Panc1 (cell line): ENCODE measurements around the gene ERCC2. TPM values are rescaled to one million over a fixed set of nuclear protein-coding genes. Genes with fewer than 3 reads are reported as not detected.
A peak's percentile ranks its signal among the peaks of the same experiment; 100 is the strongest.

ENCODE experiments used
- ATAC-seq: fragments of 200-7000 bp; cut with Tn5 transposase; 2 replicates; pipeline ENCODE4 v1.9.1; 2020; ENCODE audit warnings: mild to moderate bottlenecking, moderate library complexity
- BruUV-seq: library from RNA; stranded (reverse); fragments of 400-500 nt; replicated peaks from 2 replicates; lab custom pipeline; 2021; lab: Mats Ljungman, UMichigan
- CTCF ChIA-PET: fragments of 300-600 bp; sonication (Branson Sonifier 250); formaldehyde crosslinking; loops from one replicate; lab custom pipeline; 2022; ENCODE audit warnings: antibody characterized with exemption; lab: Charles Lee
- POLR2A ChIA-PET: fragments of 300-600 bp; sonication (Branson Sonifier 250); formaldehyde crosslinking; loops from one replicate; lab custom pipeline; 2022; ENCODE audit warnings: antibody characterized with exemption; lab: Charles Lee
- DNase-seq: peaks from one replicate; pipeline ENCODE4 v3.0.0-alpha.2; 2010; ENCODE audit warnings: low read depth, low spot score
- H3K27ac ChIP-seq: 2 replicates; pipeline ENCODE4 v1.5.1; 2011; ENCODE audit warnings: mild to moderate bottlenecking, low read length, inconsistent platforms
- H3K27me3 ChIP-seq: fragments of 200-500 bp; sonication (Bioruptor generic); 2 replicates; pipeline ENCODE4 v1.6.0; 2014; ENCODE audit warnings: low read length, inconsistent platforms; ENCODE audit not compliant: control insufficient read depth, insufficient read depth
- H3K36me3 ChIP-seq: fragments of 200-500 bp; sonication (Bioruptor generic); 2 replicates; pipeline ENCODE4 v1.5.1; 2014; ENCODE audit warnings: inconsistent platforms, mild to moderate bottlenecking, low read length, moderate library complexity; ENCODE audit not compliant: control insufficient read depth, insufficient read depth
- H3K4me1 ChIP-seq: 2 replicates; pipeline ENCODE4 v1.5.1; 2011; ENCODE audit warnings: inconsistent platforms, mild to moderate bottlenecking, low read length, moderate library complexity; ENCODE audit not compliant: control insufficient read depth, insufficient read depth
- H3K4me3 ChIP-seq, 2 experiments: 2 replicates each; pipeline ENCODE4 v1.5.1; 2011 to 2012; ENCODE audit warnings: low read depth in 2 of 2, low read length in 2 of 2, mild to moderate bottlenecking in 2 of 2, inconsistent platforms in 1 of 2, moderate library complexity in 1 of 2
- H3K9me3 ChIP-seq: fragments of 200-500 bp; sonication (Bioruptor generic); 2 replicates; pipeline ENCODE4 v1.5.1; 2014; ENCODE audit warnings: low read depth, mild to moderate bottlenecking, inconsistent platforms, low read length, moderate library complexity; ENCODE audit not compliant: control insufficient read depth, insufficient read depth
- POLR2AphosphoS5 ChIP-seq: IDR thresholded peaks from 2 replicates; pipeline ENCODE4 v1.6.1; 2012; ENCODE audit warnings: mild to moderate bottlenecking, low read depth, low read length, moderate library complexity
- SIN3A ChIP-seq: IDR thresholded peaks from 2 replicates; pipeline ENCODE4 v1.6.1; 2012; ENCODE audit warnings: low read depth, mild to moderate bottlenecking, low read length, moderate library complexity, borderline replicate concordance; ENCODE audit not compliant: insufficient read depth
- TCF7L2 ChIP-seq: IDR thresholded peaks from 2 replicates; pipeline ENCODE4 v1.6.1; 2011; ENCODE audit warnings: mild to moderate bottlenecking, low read depth, low read length, inconsistent platforms
- in situ Hi-C: cut with HindIII; loops from 2 replicates; pipeline ENCODE4 v1.10.0; 2016; ENCODE audit warnings: low sequenced_read_pairs, low pct_unique_long_range_greater_than_20kb
- intact Hi-C: fragments of 100-400 bp; cut with micrococcal nuclease; formaldehyde crosslinking; loops from one replicate; pipeline ENCODE4 v1.10.0; 2022; ENCODE audit not compliant: unreplicated experiment
- total RNA-seq: library from RNA; stranded (reverse); gene quantifications from one replicate; pipeline ENCODE4 v1.2.1, GENCODE V29; 2021; ENCODE audit not compliant: unreplicated experiment
- TF ChIP-seq, protein P1 (sequence below), 2 experiments: IDR thresholded peaks; 2 replicates each; pipeline ENCODE4 v1.6.1; 2011 to 2012; ENCODE audit warnings: low read depth in 2 of 2, control low read depth in 1 of 2, low read length in 1 of 2, mild to moderate bottlenecking in 1 of 2, moderate library complexity in 1 of 2; ENCODE audit not compliant: insufficient read depth in 1 of 2
- TF ChIP-seq, protein P2 (sequence below): fragments of 450-650 bp; IDR thresholded peaks from 2 replicates; pipeline ENCODE4 v1.5.1; 2017; ENCODE audit warnings: mild to moderate bottlenecking

The ERCC2 gene
- total RNA-seq, 1 experiment from 2014 or later = 32.5 TPM

DNA sequence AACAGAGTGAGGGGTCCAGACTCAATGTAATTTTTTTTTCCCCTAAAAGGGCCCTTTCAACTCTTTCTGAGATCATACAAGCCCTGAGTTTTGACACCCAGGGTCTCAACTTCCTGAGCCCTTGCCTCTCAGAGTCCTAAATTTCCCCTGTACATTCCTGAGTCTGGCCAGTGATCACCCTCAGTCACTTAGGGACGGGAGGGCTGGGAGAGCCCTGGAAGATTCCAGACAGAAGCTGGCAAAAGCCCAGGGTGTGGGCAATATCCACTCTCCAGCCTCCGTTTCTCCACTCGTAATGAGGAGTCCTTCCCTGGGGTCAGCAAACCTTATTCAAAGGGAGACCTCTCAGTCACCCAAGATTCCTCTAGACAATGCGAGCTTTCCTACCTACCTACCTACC, 32.9 kb upstream of the ERCC2 start:
- POLR2A ChIA-PET = no interaction called here
- ATAC-seq (no peak), DNase-seq (no peak)
- peaks cover 4% of the 10 kb centered on the region; the same call in 1 of the 2 replicates for H3K36me3 ChIP-seq
- CTCF ChIA-PET = interaction anchor here (0.5 to 1.3 kb wide), 3 partner anchors 13 to 82 kb away, joined by 4 to 6 read pairs (median 4); no protein-coding TSS in a partner anchor
- TF ChIP-seq POLR2AphosphoS5 = no peak
- TF ChIP-seq, protein P1, sequence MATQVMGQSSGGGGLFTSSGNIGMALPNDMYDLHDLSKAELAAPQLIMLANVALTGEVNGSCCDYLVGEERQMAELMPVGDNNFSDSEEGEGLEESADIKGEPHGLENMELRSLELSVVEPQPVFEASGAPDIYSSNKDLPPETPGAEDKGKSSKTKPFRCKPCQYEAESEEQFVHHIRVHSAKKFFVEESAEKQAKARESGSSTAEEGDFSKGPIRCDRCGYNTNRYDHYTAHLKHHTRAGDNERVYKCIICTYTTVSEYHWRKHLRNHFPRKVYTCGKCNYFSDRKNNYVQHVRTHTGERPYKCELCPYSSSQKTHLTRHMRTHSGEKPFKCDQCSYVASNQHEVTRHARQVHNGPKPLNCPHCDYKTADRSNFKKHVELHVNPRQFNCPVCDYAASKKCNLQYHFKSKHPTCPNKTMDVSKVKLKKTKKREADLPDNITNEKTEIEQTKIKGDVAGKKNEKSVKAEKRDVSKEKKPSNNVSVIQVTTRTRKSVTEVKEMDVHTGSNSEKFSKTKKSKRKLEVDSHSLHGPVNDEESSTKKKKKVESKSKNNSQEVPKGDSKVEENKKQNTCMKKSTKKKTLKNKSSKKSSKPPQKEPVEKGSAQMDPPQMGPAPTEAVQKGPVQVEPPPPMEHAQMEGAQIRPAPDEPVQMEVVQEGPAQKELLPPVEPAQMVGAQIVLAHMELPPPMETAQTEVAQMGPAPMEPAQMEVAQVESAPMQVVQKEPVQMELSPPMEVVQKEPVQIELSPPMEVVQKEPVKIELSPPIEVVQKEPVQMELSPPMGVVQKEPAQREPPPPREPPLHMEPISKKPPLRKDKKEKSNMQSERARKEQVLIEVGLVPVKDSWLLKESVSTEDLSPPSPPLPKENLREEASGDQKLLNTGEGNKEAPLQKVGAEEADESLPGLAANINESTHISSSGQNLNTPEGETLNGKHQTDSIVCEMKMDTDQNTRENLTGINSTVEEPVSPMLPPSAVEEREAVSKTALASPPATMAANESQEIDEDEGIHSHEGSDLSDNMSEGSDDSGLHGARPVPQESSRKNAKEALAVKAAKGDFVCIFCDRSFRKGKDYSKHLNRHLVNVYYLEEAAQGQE (IDR thresholded peaks at IDR 0.05; ENCODE audit: insufficient read depth in 1 of 2, low read depth in 2 of 2, low read length in 1 of 2) = no peak
- no peak for TF ChIP-seq SIN3A
- TF ChIP-seq TCF7L2 = no peak
- TF ChIP-seq, protein P2, sequence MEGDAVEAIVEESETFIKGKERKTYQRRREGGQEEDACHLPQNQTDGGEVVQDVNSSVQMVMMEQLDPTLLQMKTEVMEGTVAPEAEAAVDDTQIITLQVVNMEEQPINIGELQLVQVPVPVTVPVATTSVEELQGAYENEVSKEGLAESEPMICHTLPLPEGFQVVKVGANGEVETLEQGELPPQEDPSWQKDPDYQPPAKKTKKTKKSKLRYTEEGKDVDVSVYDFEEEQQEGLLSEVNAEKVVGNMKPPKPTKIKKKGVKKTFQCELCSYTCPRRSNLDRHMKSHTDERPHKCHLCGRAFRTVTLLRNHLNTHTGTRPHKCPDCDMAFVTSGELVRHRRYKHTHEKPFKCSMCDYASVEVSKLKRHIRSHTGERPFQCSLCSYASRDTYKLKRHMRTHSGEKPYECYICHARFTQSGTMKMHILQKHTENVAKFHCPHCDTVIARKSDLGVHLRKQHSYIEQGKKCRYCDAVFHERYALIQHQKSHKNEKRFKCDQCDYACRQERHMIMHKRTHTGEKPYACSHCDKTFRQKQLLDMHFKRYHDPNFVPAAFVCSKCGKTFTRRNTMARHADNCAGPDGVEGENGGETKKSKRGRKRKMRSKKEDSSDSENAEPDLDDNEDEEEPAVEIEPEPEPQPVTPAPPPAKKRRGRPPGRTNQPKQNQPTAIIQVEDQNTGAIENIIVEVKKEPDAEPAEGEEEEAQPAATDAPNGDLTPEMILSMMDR = no peak
- H3K27me3 ChIP-seq = no peaks in the 10 kb centered on the region
- no TSS peak for BruUV-seq
- H3K27ac ChIP-seq = peak overlapping the region; percentile 90
- H3K4me1 ChIP-seq = peaks cover 14% of the 10 kb centered on the region
- in situ Hi-C loops = no loop called here
- intact Hi-C loops = no loop called here
- no peaks in the 10 kb centered on the region for H3K9me3 ChIP-seq
- peak overlapping the region; percentile 94 to 96 for H3K4me3 ChIP-seq

- peak overlapping the region; percentile 94 to 96 for H3K4me3 ChIP-seq
- DNase-seq (no peak), ATAC-seq (peak; percentile 59)
- in situ Hi-C loops = no loop called here
- peaks cover 4% of the 10 kb centered on the region; the same call in 1 of the 2 replicates for H3K36me3 ChIP-seq
- H3K4me1 ChIP-seq = peaks cover 14% of the 10 kb centered on the region
- intact Hi-C loops = no loop called here
- ChIA-PET POLR2A (interaction anchor here (0.6 to 0.7 kb wide), 2 partner anchors 19 to 290 kb away, joined by 3 to 8 read pairs; no protein-coding TSS in a partner anchor), CTCF (interaction anchor here (0.6 to 1.3 kb wide), 4 partner anchors 12 to 83 kb away, joined by 4 to 8 read pairs (median 4); no protein-coding TSS in a partner anchor)
- BruUV-seq = no TSS peak
- H3K27ac ChIP-seq = peak overlapping the region; percentile 90
- H3K27me3 ChIP-seq = no peaks in the 10 kb centered on the region
- no peaks in the 10 kb centered on the region for H3K9me3 ChIP-seq
- no peak for TF ChIP-seq POLR2AphosphoS5
- TF ChIP-seq, protein P2 = peak; percentile 83
Observed at GRCh38 chr19:45402298-45403061, 32.1 kb upstream of the ERCC2 start.
